WTC11 (cell line): ENCODE data around the gene UNC13C.

Experiments
- ATF1 ChIP-seq: sonication (generic); formaldehyde crosslinking; IDR thresholded peaks from 2 replicates; pipeline ENCODE4 v1.8.1; 2023; ENCODE audit warnings: mild to moderate bottlenecking, moderate library complexity, missing genetic modification reagents
- CREB1 ChIP-seq: sonication (generic); formaldehyde crosslinking; IDR thresholded peaks from 2 replicates; pipeline ENCODE4 v1.8.0; 2023; ENCODE audit warnings: mild to moderate bottlenecking, missing genetic modification reagents
- CTCF ChIP-seq: fragments of 200-600 bp; IDR thresholded peaks from 2 replicates; pipeline ENCODE4 v1.8.0; 2022; ENCODE audit warnings: antibody characterized with exemption
- E2F1 ChIP-seq: sonication (generic); formaldehyde crosslinking; IDR thresholded peaks from 2 replicates; pipeline ENCODE4 v1.8.0; 2022; ENCODE audit warnings: mild to moderate bottlenecking, missing genetic modification reagents
- E2F5 ChIP-seq: sonication (generic); formaldehyde crosslinking; IDR thresholded peaks from 2 replicates; pipeline ENCODE4 v1.8.1; 2022; ENCODE audit warnings: mild to moderate bottlenecking, moderate library complexity, missing genetic modification reagents
- ESRRA ChIP-seq: sonication (generic); formaldehyde crosslinking; IDR thresholded peaks from 2 replicates; pipeline ENCODE4 v1.8.1; 2022; ENCODE audit warnings: mild to moderate bottlenecking, missing genetic modification reagents, borderline replicate concordance
- MAX ChIP-seq: sonication (generic); formaldehyde crosslinking; IDR thresholded peaks from 2 replicates; pipeline ENCODE4 v1.8.0; 2022; ENCODE audit warnings: mild to moderate bottlenecking, missing genetic modification reagents
- NR3C1 ChIP-seq: sonication (generic); formaldehyde crosslinking; conservative IDR thresholded peaks from 2 replicates; pipeline ENCODE4 v1.8.1; 2023; ENCODE audit warnings: low read depth, mild to moderate bottlenecking, missing genetic modification reagents
- SP1 ChIP-seq: sonication (generic); formaldehyde crosslinking; conservative IDR thresholded peaks from 2 replicates; pipeline ENCODE4 v1.8.1; 2022; ENCODE audit warnings: missing genetic modification reagents
- STAT6 ChIP-seq: sonication (generic); formaldehyde crosslinking; conservative IDR thresholded peaks from 2 replicates; pipeline ENCODE4 v1.8.1; 2023; ENCODE audit warnings: mild to moderate bottlenecking, low read depth, missing genetic modification reagents, moderate library complexity
- TCF7 ChIP-seq: sonication (generic); formaldehyde crosslinking; IDR thresholded peaks from 2 replicates; pipeline ENCODE4 v1.8.0; 2022; ENCODE audit warnings: mild to moderate bottlenecking, low read depth, missing genetic modification reagents, moderate library complexity
- ZNF121 ChIP-seq: sonication (generic); formaldehyde crosslinking; IDR thresholded peaks from 2 replicates; pipeline ENCODE4 v1.8.0; 2023; ENCODE audit warnings: missing genetic modification reagents
- ZNF317 ChIP-seq: sonication (generic); formaldehyde crosslinking; IDR thresholded peaks from 2 replicates; pipeline ENCODE4 v1.8.1; 2023; ENCODE audit warnings: low read depth, mild to moderate bottlenecking, moderate library complexity, missing genetic modification reagents, borderline replicate concordance

GRCh38 chr15:54580643-54581042 lies 602.4 kb downstream of the UNC13C start:
- TF ChIP-seq E2F1 (CRISPR knock-in tag) = no peak
- no peak for TF ChIP-seq ESRRA
- TF ChIP-seq TCF7 (CRISPR knock-in tag) = no peak
- TF ChIP-seq CTCF = no peak
- TF ChIP-seq MAX (CRISPR knock-in tag) = no peak
- no peak for TF ChIP-seq STAT6 (CRISPR knock-in tag)
- no peak for TF ChIP-seq ZNF121
- TF ChIP-seq E2F5 (CRISPR knock-in tag) = no peak
- no peak for TF ChIP-seq CREB1 (CRISPR knock-in tag)
- TF ChIP-seq SP1 (CRISPR knock-in tag) = no peak
- TF ChIP-seq ATF1 (CRISPR knock-in tag) = no peak
- TF ChIP-seq ZNF317 (CRISPR knock-in tag) = no peak
- TF ChIP-seq NR3C1 = no peak
